Esophagus muscularis mucosa (tissue), 4 donors: Measurements from ENCODE around the gene GASK1B. TPM values are rescaled to one million over a fixed set of nuclear protein-coding genes. Genes with fewer than 3 reads are reported as not detected.

Experiments
- DNase-seq: peaks from one replicate; pipeline ENCODE4 v3.0.0-alpha.2; 2017; ENCODE audit errors: extremely low spot score
- H3K27ac ChIP-seq, 4 donors: fragments of 200-600 bp; sonication (generic); replicated peaks in 1 of 4; 1 replicate in 3 of 4; 2 replicates in 1 of 4; pipeline ENCODE4 v1.5.1; 2016 to 2019; ENCODE audit warnings: mild to moderate bottlenecking in 1 of 4
- H3K27me3 ChIP-seq, 4 donors: fragments of 200-600 bp; sonication (generic); one replicate each; pipeline versions ENCODE4 v1.5.1 to v1.6.0; 2016 to 2019
- H3K36me3 ChIP-seq, 4 donors: fragments of 200-600 bp; sonication (generic); one replicate each; pipeline ENCODE4 v1.5.1; 2016 to 2019
- H3K4me1 ChIP-seq, 4 donors: fragments of 200-600 bp; sonication (generic); one replicate each; pipeline ENCODE4 v1.5.1; 2016 to 2019
- H3K4me3 ChIP-seq, 4 donors: fragments of 200-600 bp; sonication (generic); 1 replicate in 2 of 4; 2 replicates in 2 of 4; pipeline ENCODE4 v1.5.1; 2016 to 2019; ENCODE audit warnings: mild to moderate bottlenecking in 4 of 4, moderate library complexity in 1 of 4
- H3K9me3 ChIP-seq, 4 donors: fragments of 200-600 bp; sonication (generic); 1 replicate in 3 of 4; 2 replicates in 1 of 4; pipeline ENCODE4 v1.5.1; 2016 to 2019
- CTCF ChIP-seq, 3 experiments: fragments of 200-600 bp in 2 of 3; fragments of 450-650 bp in 1 of 3; sonication (generic) in 2 of 3; IDR thresholded peaks; one replicate each; pipeline ENCODE4 v1.5.1; 2017 to 2019; ENCODE audit warnings: antibody characterized with exemption in 3 of 3, mild to moderate bottlenecking in 2 of 3, moderate library complexity in 1 of 3
- EP300 ChIP-seq: sonication (generic); formaldehyde crosslinking; IDR thresholded peaks from one replicate; pipeline ENCODE4 v1.6.1; 2017; ENCODE audit warnings: antibody characterized with exemption
- POLR2A ChIP-seq: fragments of 450-650 bp; IDR thresholded peaks from one replicate; pipeline ENCODE4 v1.6.1; 2017; ENCODE audit warnings: antibody characterized with exemption, moderate library complexity, mild to moderate bottlenecking, low read depth
- POLR2AphosphoS5 ChIP-seq, 2 donors: sonication (generic); formaldehyde crosslinking; IDR thresholded peaks; one replicate each; pipeline ENCODE4 v1.6.1; 2017; ENCODE audit warnings: antibody characterized with exemption in 2 of 2
- WGBS: methylation state at CpG from one replicate; pipeline ENCODE4 v1.1.5; 2018; 5-methylcytosine and 5-hydroxymethylcytosine counted together
- intact Hi-C: fragments of 100-400 bp; cut with DNase I; formaldehyde crosslinking; loops from one replicate; pipeline ENCODE4 v1.15.1; 2023
- total RNA-seq, 4 donors: library from RNA; depleted of rRNA; stranded (reverse); fragments of >200 nt; gene quantifications; one replicate each; pipeline versions ENCODE4 v1.1.0 to v1.2.1, GENCODE V29; 2016

GASK1B gene
- total RNA-seq, 4 donors from 2014 or later: 27.5 to 45.9 (median 32.4) TPM

- Histone ChIP-seq H3K4me3 (no peak overlapping the region), H3K9me3 (no peaks in the 10 kb centered on the region), H3K36me3 (peaks cover 0 to 10% (median 2%) of the 10 kb centered on the region in 4 donors), H3K27me3 (no peaks in the 10 kb centered on the region), H3K4me1 (peaks cover 0 to 5% (median 0%) of the 10 kb centered on the region in 4 donors), H3K27ac (no peak overlapping the region)
- no peak for DNase-seq
- 94% methylated on average over 3 of the region's 3 CpGs for WGBS
- no peak for TF ChIP-seq POLR2A
- no peak for TF ChIP-seq CTCF (IDR thresholded peaks at IDR 0.05)
- TF ChIP-seq EP300: no peak
- no peak for TF ChIP-seq POLR2AphosphoS5 (IDR thresholded peaks at IDR 0.05)
- intact Hi-C loops: no loop called here
These were observed 25.7 kb downstream of the GASK1B start for GRCh38 chr4:158147151-158147550.

GRCh38 chr4:158146736-158147135, 26.1 kb downstream of the GASK1B start:
- Histone ChIP-seq H3K9me3 (no peaks in the 10 kb centered on the region), H3K27me3 (no peaks in the 10 kb centered on the region), H3K4me3 (no peak overlapping the region), H3K4me1 (peaks cover 0 to 5% (median 0%) of the 10 kb centered on the region in 4 donors), H3K36me3 (peaks cover 0 to 6% (median 2%) of the 10 kb centered on the region in 4 donors), H3K27ac (no peak overlapping the region)
- intact Hi-C loops: no loop called here
- 89% methylated on average over 1 of the region's 1 CpG for WGBS
- TF ChIP-seq CTCF (IDR thresholded peaks at IDR 0.05): no peak
- TF ChIP-seq POLR2AphosphoS5 (IDR thresholded peaks at IDR 0.05): no peak
- no peak for TF ChIP-seq POLR2A
- TF ChIP-seq EP300: no peak
- no peak for DNase-seq

- H3K27ac ChIP-seq: no peak overlapping the region
- TF ChIP-seq POLR2AphosphoS5 (IDR thresholded peaks at IDR 0.05): no peak
- TF ChIP-seq EP300: no peak
- TF ChIP-seq POLR2A: no peak
- TF ChIP-seq CTCF (IDR thresholded peaks at IDR 0.05): no peak
- no peaks in the 10 kb centered on the region for H3K36me3 ChIP-seq
- H3K4me1 ChIP-seq: peaks cover 0 to 10% (median 2%) of the 10 kb centered on the region in 4 donors
- WGBS: 48% methylated on average over 5 of the region's 5 CpGs
- no peaks in the 10 kb centered on the region for H3K27me3 ChIP-seq
- no peak overlapping the region for H3K4me3 ChIP-seq
- intact Hi-C loops: no loop called here
- no peaks in the 10 kb centered on the region for H3K9me3 ChIP-seq
- DNase-seq: no peak
These were observed 33.7 kb downstream of the GASK1B start for GRCh38 chr4:158139086-158139485.

- intact Hi-C loops: no loop called here
- no peak for TF ChIP-seq CTCF (IDR thresholded peaks at IDR 0.05)
- TF ChIP-seq POLR2AphosphoS5 (IDR thresholded peaks at IDR 0.05): no peak
- no peak for TF ChIP-seq POLR2A
- peaks cover 0 to 11% (median 0%) of the 10 kb centered on the region in 4 donors for H3K36me3 ChIP-seq
- H3K27me3 ChIP-seq: no peaks in the 10 kb centered on the region
- no peak overlapping the region for H3K27ac ChIP-seq
- 48% methylated on average over 2 of the region's 2 CpGs for WGBS
- no peak overlapping the region for H3K4me3 ChIP-seq
- no peak for DNase-seq
- H3K9me3 ChIP-seq: no peaks in the 10 kb centered on the region
- H3K4me1 ChIP-seq: peaks cover 0 to 5% (median 1%) of the 10 kb centered on the region in 4 donors
These were observed 38.6 kb downstream of the GASK1B start for GRCh38 chr4:158134222-158134621.

- intact Hi-C loops: no loop called here
- Histone ChIP-seq H3K9me3 (no peaks in the 10 kb centered on the region), H3K4me3 (no peak overlapping the region), H3K27ac (no peak overlapping the region), H3K4me1 (peaks cover 0 to 5% (median 0%) of the 10 kb centered on the region in 4 donors), H3K36me3 (peaks cover 0 to 18% (median 0%) of the 10 kb centered on the region in 4 donors), H3K27me3 (no peaks in the 10 kb centered on the region)
- TF ChIP-seq EP300 (no peak), POLR2AphosphoS5 (IDR thresholded peaks at IDR 0.05) (no peak), POLR2A (no peak), CTCF (IDR thresholded peaks at IDR 0.05) (no peak)
- no peak for DNase-seq
- WGBS: 64% methylated on average over 4 of the region's 4 CpGs
These were observed 39.3 kb downstream of the GASK1B start for GRCh38 chr4:158133551-158133950.
